BLaER1 treated with 17β-estradiol and CSF1 and Interleukin-3, amounts not matched to agents 10 nM and 100 nM (cell line): ENCODE measurements around the gene DAB2IP.

Experiments used
- H3K27ac ChIP-seq, 11 experiments: shearing (Covaris generic); formaldehyde crosslinking; 2 replicates each; pipeline ENCODE4 v1.8.1; 2022
- H3K27me3 ChIP-seq, 11 experiments: shearing (Covaris generic); formaldehyde crosslinking; 2 replicates each; pipeline ENCODE4 v1.8.1; 2022
- H3K36me3 ChIP-seq, 11 experiments: shearing (Covaris generic); formaldehyde crosslinking; 2 replicates each; pipeline ENCODE4 v1.8.1; 2022
- H3K4me1 ChIP-seq, 10 experiments: shearing (Covaris generic); formaldehyde crosslinking; 2 replicates each; pipeline ENCODE4 v1.8.1; 2022
- H3K4me2 ChIP-seq, 11 experiments: shearing (Covaris generic); formaldehyde crosslinking; 2 replicates each; pipeline ENCODE4 v1.8.1; 2022
- H3K4me3 ChIP-seq, 10 experiments: shearing (Covaris generic); formaldehyde crosslinking; 2 replicates each; pipeline ENCODE4 v1.8.1; 2022
- H3K9ac ChIP-seq, 11 experiments: shearing (Covaris generic); formaldehyde crosslinking; 2 replicates each; pipeline ENCODE4 v1.8.1; 2022
- H3K9me3 ChIP-seq, 11 experiments: shearing (Covaris generic); formaldehyde crosslinking; replicated peaks in 1 of 11; 2 replicates each; pipeline ENCODE4 v1.8.1; 2022
- H4K20me1 ChIP-seq, 11 experiments: shearing (Covaris generic); formaldehyde crosslinking; 2 replicates each; pipeline ENCODE4 v1.8.1; 2022
- Cebpa-rat ChIP-seq, 11 experiments: shearing (Covaris generic); IDR thresholded peaks; 2 replicates each; pipeline ENCODE4 v1.8.1; 2022

Gene DAB2IP

GRCh38 chr9:121650217-121651007, 1.0 kb upstream of the DAB2IP start:
- Histone ChIP-seq H3K4me2 (peak overlapping the region; percentile 48 to 100 (median 97)), H3K27me3 (peaks cover 34 to 45% (median 37%) of the 10 kb centered on the region in 11 experiments), H3K4me1 (peaks cover 41 to 78% (median 65%) of the 10 kb centered on the region in 10 experiments), H3K36me3 (no peaks in the 10 kb centered on the region), H3K9ac (no peak overlapping the region), H3K9me3 (no peaks in the 10 kb centered on the region), H4K20me1 (peaks cover 0 to 50% (median 6%) of the 10 kb centered on the region in 11 experiments; a peak in 13 of 22 replicates), H3K4me3 (0 out of 20 replicates have a peak overlapping the region, but pooled peaks of 2 of the 10 experiments have one; percentile 1 to 48), H3K27ac (no peak overlapping the region)
- TF ChIP-seq Cebpa-rat (IDR thresholded peaks at IDR 0.05): no peak

GRCh38 chr9:121651008-121651294, 483 bp upstream of the DAB2IP start:
- no peak for TF ChIP-seq Cebpa-rat (IDR thresholded peaks at IDR 0.05)
- Histone ChIP-seq H3K4me2 (peak overlapping the region; percentile 85 to 100 (median 97)), H3K4me3 (peak overlapping the region; percentile 48 to 77 (median 72); a peak in 19 of 20 replicates), H3K27me3 (peaks cover 34 to 45% (median 37%) of the 10 kb centered on the region in 11 experiments), H3K9me3 (no peaks in the 10 kb centered on the region), H4K20me1 (peaks cover 0 to 56% (median 6%) of the 10 kb centered on the region in 11 experiments; a peak in 13 of 22 replicates), H3K36me3 (no peaks in the 10 kb centered on the region), H3K4me1 (peaks cover 36 to 72% (median 60%) of the 10 kb centered on the region in 10 experiments), H3K27ac (peak overlapping the region in 1 of 11 experiments; percentile 74; a peak in 3 of 22 replicates), H3K9ac (peak overlapping the region in 6 of 11 experiments; percentile 66 to 83 (median 78); a peak in 8 of 22 replicates)

GRCh38 chr9:121652021-121652837, 795 bp downstream of the DAB2IP start:
- peak overlapping the region; percentile 48 to 77 (median 72) for H3K4me3 ChIP-seq

GRCh38 chr9:121652838-121653231, 1.4 kb downstream of the DAB2IP start:
- H4K20me1 ChIP-seq: peaks cover 0 to 56% (median 10%) of the 10 kb centered on the region in 11 experiments; a peak in 14 of 22 replicates
- peaks cover 34 to 45% (median 37%) of the 10 kb centered on the region in 11 experiments for H3K27me3 ChIP-seq
- H3K27ac ChIP-seq: no peak overlapping the region
- no peaks in the 10 kb centered on the region for H3K9me3 ChIP-seq
- H3K4me2 ChIP-seq: peak overlapping the region; percentile 85 to 100 (median 97)
- H3K4me1 ChIP-seq: peaks cover 28 to 69% (median 50%) of the 10 kb centered on the region in 10 experiments
- H3K9ac ChIP-seq: peak overlapping the region in 8 of 11 experiments; percentile 69 to 83 (median 80); a peak in 10 of 22 replicates
- no peak for TF ChIP-seq Cebpa-rat (IDR thresholded peaks at IDR 0.05)
- peak overlapping the region in 8 of 10 experiments; percentile 66 to 77 (median 72); a peak in 16 of 20 replicates for H3K4me3 ChIP-seq
- no peaks in the 10 kb centered on the region for H3K36me3 ChIP-seq

More at GRCh38 chr9:121652021-121652837, 795 bp downstream of the DAB2IP start:
- peak overlapping the region; percentile 85 to 100 (median 97) for H3K4me2 ChIP-seq
- no peaks in the 10 kb centered on the region for H3K36me3 ChIP-seq
- peak overlapping the region in 9 of 11 experiments; percentile 23 to 74 (median 66); a peak in 16 of 22 replicates for H3K27ac ChIP-seq
- no peak for TF ChIP-seq Cebpa-rat (IDR thresholded peaks at IDR 0.05)
- peaks cover 34 to 45% (median 37%) of the 10 kb centered on the region in 11 experiments for H3K27me3 ChIP-seq
- H4K20me1 ChIP-seq: peaks cover 0 to 56% (median 10%) of the 10 kb centered on the region in 11 experiments; a peak in 14 of 22 replicates
- peak overlapping the region; percentile 44 to 83 (median 74); a peak in 21 of 22 replicates for H3K9ac ChIP-seq
- peaks cover 28 to 66% (median 51%) of the 10 kb centered on the region in 10 experiments for H3K4me1 ChIP-seq
- H3K9me3 ChIP-seq: no peaks in the 10 kb centered on the region

- Histone ChIP-seq H3K4me2 (0 out of 22 replicates have a peak overlapping the region, but pooled peaks of 1 of the 11 experiments have one; percentile 7), H3K27me3 (peaks cover 34 to 44% (median 37%) of the 10 kb centered on the region in 11 experiments), H3K9ac (no peak overlapping the region)
Measured at GRCh38 chr9:121654499-121655140, 3.2 kb downstream of the DAB2IP start.

GRCh38 chr9:121655231-121655755, 3.9 kb downstream of the DAB2IP start:
- peaks cover 34 to 39% (median 36%) of the 10 kb centered on the region in 11 experiments for H3K27me3 ChIP-seq

More at GRCh38 chr9:121654499-121655140, 3.2 kb downstream of the DAB2IP start:
- Histone ChIP-seq H3K27ac (no peak overlapping the region), H3K9me3 (no peaks in the 10 kb centered on the region), H3K36me3 (no peaks in the 10 kb centered on the region), H4K20me1 (peaks cover 0 to 56% (median 10%) of the 10 kb centered on the region in 11 experiments; a peak in 13 of 22 replicates), H3K4me1 (peaks cover 28 to 61% (median 39%) of the 10 kb centered on the region in 10 experiments), H3K4me3 (no peak overlapping the region)
- TF ChIP-seq Cebpa-rat (IDR thresholded peaks at IDR 0.05): no peak

GRCh38 chr9:121656941-121657470, 5.6 kb downstream of the DAB2IP start:
- peaks cover 18 to 22% (median 20%) of the 10 kb centered on the region in 11 experiments for H3K27me3 ChIP-seq
- no peak overlapping the region for H3K4me3 ChIP-seq
- H3K9ac ChIP-seq: no peak overlapping the region
- H3K36me3 ChIP-seq: no peaks in the 10 kb centered on the region
- H4K20me1 ChIP-seq: peaks cover 0 to 38% (median 2%) of the 10 kb centered on the region in 11 experiments; a peak in 12 of 22 replicates
- peaks cover 8 to 38% (median 16%) of the 10 kb centered on the region in 10 experiments for H3K4me1 ChIP-seq
- H3K9me3 ChIP-seq: no peaks in the 10 kb centered on the region
- no peak for TF ChIP-seq Cebpa-rat (IDR thresholded peaks at IDR 0.05)
- peak overlapping the region in 1 of 11 experiments; percentile 19; a peak in 2 of 22 replicates for H3K4me2 ChIP-seq
- H3K27ac ChIP-seq: no peak overlapping the region

More at GRCh38 chr9:121655231-121655755, 3.9 kb downstream of the DAB2IP start:
- Histone ChIP-seq H4K20me1 (peaks cover 0 to 50% (median 10%) of the 10 kb centered on the region in 11 experiments; a peak in 12 of 22 replicates), H3K9me3 (no peaks in the 10 kb centered on the region), H3K4me1 (peaks cover 24 to 54% (median 32%) of the 10 kb centered on the region in 10 experiments), H3K36me3 (no peaks in the 10 kb centered on the region), H3K4me3 (no peak overlapping the region), H3K9ac (no peak overlapping the region), H3K4me2 (no peak overlapping the region), H3K27ac (no peak overlapping the region)
- no peak for TF ChIP-seq Cebpa-rat (IDR thresholded peaks at IDR 0.05)
